Activated CD4-positive, alpha-beta memory T cell treated with anti-CD3 and anti-CD28 coated beads for 36 hours (primary cell): ENCODE data around the gene NFIX. TPM values are rescaled to one million over a fixed set of nuclear protein-coding genes. Genes with fewer than 3 reads are reported as not detected.
A peak's percentile ranks its signal among the peaks of the same experiment; 100 is the strongest.

Experiments
- CTCF ChIA-PET: fragments of 350-600 bp; sonication (Branson Sonifier 250); formaldehyde crosslinking; loops from one replicate; lab custom pipeline; 2021; ENCODE audit warnings: antibody characterized with exemption, inconsistent platforms; lab: Charles Lee
- POLR2A ChIA-PET: fragments of 350-600 bp; sonication (Branson Sonifier 250); formaldehyde crosslinking; loops from one replicate; lab custom pipeline; 2021; ENCODE audit warnings: antibody characterized with exemption; lab: Charles Lee
- DNase-seq: peaks from one replicate; pipeline ENCODE4 v3.0.0-alpha.2; 2020
- H3K27ac Mint-ChIP-seq: one replicate; pipeline ENCODE4 v1.8.0; 2021; ENCODE audit warnings: mixed read lengths
- H3K27me3 Mint-ChIP-seq: one replicate; pipeline ENCODE4 v1.8.0; 2021; ENCODE audit warnings: mixed read lengths
- H3K36me3 Mint-ChIP-seq: one replicate; pipeline ENCODE4 v1.8.0; 2021; ENCODE audit warnings: mixed read lengths
- H3K4me1 Mint-ChIP-seq: one replicate; pipeline ENCODE4 v1.8.0; 2021; ENCODE audit warnings: low read depth, mixed read lengths
- H3K4me3 Mint-ChIP-seq: one replicate; pipeline ENCODE4 v1.8.0; 2021; ENCODE audit warnings: mild to moderate bottlenecking, mixed read lengths
- H3K9me3 Mint-ChIP-seq: one replicate; pipeline ENCODE4 v1.8.0; 2021; ENCODE audit warnings: mixed read lengths
- intact Hi-C: fragments of 100-400 bp; cut with micrococcal nuclease; formaldehyde crosslinking; loops from one replicate; pipeline ENCODE4 v1.15.1; 2023
- total RNA-seq, 2 experiments: library from RNA; stranded (reverse); gene quantifications; one replicate each; pipeline ENCODE4 v1.2.3, GENCODE V29; 2021

NFIX gene
- total RNA-seq, 2 experiments from 2014 or later, result 1.6 to 2.0 TPM

DNA sequence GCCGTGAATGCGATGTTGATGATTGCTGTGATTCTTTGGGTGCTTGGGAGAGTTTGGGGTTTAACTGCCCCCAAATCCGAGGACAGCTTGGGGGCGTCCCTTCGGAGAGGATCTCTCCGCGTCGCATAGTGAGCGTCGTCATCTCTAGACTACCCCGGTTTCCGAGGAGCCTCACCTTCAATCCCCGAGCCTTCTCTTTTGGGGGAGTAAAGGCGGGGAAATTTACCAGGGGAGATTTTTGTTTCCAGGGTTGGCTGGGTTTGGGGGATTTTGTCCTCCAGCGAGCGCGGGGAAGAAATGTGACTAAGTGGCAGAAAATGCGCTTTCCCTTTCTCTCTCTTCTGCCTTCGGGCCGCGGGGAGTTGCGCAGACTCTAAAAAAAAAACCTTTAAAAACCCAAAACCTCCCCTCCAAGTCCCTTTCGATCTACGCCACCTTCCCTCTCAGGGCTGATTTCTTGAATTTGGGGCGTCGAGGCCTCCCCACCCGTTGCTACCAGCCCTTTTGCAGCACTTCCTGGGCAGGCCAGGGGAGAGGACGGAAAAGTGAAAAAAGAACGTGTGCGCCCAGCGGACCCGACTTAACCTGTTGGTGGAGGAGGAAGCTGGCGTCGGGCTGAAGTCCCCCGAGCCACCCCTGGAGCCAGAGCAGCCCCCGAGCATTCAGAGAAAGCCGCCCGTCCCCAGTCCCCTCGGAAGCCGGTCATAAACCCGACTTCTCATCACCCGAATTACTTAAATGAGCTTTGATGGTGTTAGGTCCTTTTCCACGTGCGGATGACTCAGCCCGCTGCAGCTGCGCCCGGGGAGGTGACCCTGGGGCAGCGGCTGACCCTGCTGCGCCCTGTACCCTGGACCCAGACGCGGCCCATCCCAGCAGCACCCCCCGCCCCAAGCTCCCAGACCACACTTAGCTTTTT lies 17.7 kb downstream of the NFIX start:
- H3K27ac Mint-ChIP-seq, result peak overlapping the region; percentile 66
- H3K27me3 Mint-ChIP-seq, result peaks cover 58% of the 10 kb centered on the region
- H3K9me3 Mint-ChIP-seq, result no peaks in the 10 kb centered on the region
- DNase-seq, result peak; percentile 59
- H3K4me3 Mint-ChIP-seq, result peak overlapping the region; percentile 79
- peaks cover 2% of the 10 kb centered on the region for H3K36me3 Mint-ChIP-seq
- POLR2A ChIA-PET, result interaction anchor here (0.8 to 1.6 kb wide), 2 partner anchors 87 to 91 kb away, joined by 3 to 5 read pairs; no protein-coding TSS in a partner anchor
- intact Hi-C loops, result loop anchor here (2.0 kb wide), 1 partner anchor 86 kb away; no protein-coding TSS in a partner anchor
- peaks cover 21% of the 10 kb centered on the region for H3K4me1 Mint-ChIP-seq
- CTCF ChIA-PET, result interaction anchor here (0.6 to 2.9 kb wide), 12 partner anchors 13 to 290 kb away, joined by 3 to 15 read pairs (median 4); no protein-coding TSS in a partner anchor

DNA sequence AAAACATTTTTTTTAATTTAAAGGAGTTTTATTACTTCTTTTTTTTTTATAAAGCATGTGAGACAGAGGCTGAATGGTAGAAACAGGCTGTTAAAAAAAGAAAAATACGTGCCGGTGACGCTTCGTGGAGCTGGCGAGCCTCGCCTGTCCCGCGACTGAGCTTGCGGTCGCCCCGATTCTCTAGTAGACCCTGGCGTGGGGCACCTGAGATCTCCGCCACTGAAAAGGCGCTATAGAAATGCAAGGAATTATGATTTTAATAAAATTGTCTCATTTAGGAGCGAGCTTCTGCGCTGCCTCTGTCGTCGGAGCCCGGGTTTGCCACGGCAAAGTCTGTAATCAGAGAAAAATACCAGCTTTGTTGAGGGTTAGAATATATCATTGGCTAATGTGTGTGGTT lies 18.4 kb downstream of the NFIX start:
- Mint-ChIP-seq H3K27ac (no peak overlapping the region), H3K4me1 (peaks cover 21% of the 10 kb centered on the region), H3K36me3 (peaks cover 2% of the 10 kb centered on the region), H3K4me3 (peak overlapping the region; percentile 54), H3K27me3 (peaks cover 58% of the 10 kb centered on the region), H3K9me3 (no peaks in the 10 kb centered on the region)
- no peak for DNase-seq
- POLR2A ChIA-PET, result interaction anchor here (0.8 to 1.6 kb wide), 2 partner anchors 86 to 91 kb away, joined by 3 to 5 read pairs; no protein-coding TSS in a partner anchor
- intact Hi-C loops, result loop anchor here (2.0 kb wide), 1 partner anchor 85 kb away; no protein-coding TSS in a partner anchor
- CTCF ChIA-PET, result interaction anchor here (0.6 to 2.9 kb wide), 12 partner anchors 12 to 291 kb away, joined by 3 to 15 read pairs (median 4); no protein-coding TSS in a partner anchor

DNA sequence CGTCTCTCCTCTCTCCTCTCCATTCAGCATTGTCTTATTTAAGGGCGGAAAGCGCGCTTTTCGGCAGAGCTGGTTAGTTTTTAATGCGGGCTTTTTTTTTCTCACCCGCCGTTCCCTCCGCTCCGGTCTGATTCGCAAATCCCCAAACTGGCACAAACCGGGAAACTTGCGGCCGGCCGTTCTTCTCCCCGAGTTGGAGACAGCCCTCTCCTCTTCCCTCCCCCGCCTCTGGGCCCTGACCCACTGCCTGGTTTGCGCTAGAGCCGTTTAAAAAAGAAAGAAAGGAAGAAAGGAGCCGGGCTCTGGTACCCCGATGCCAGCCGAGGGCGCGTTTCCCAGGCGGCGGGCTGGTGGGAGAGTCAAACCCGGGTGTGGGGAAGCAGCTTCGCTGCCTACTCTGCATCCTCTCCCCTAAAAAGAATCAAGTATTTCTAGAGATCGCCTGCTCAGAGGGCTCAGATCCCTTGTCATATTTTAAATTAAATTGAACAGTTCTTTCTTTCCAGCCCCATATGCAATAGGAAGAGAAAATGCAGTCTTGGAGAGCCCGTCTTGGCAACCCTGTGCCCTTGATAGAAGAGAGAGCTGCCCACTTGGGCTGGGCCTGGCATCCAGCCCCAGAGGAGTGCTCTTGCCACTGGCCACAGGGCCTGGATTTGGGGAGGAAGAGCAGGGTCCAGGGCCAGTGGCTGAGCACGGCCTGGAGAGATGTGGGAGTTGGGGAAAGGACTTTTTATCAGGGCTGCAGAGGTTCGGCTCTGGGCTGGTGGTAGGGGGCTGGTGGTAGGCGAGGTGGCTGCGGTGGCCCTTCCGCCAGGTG lies 19.0 kb downstream of the NFIX start:
- peaks cover 54% of the 10 kb centered on the region for H3K27me3 Mint-ChIP-seq
- CTCF ChIA-PET, result interaction anchor here (1.0 to 2.9 kb wide), 8 partner anchors 12 to 181 kb away, joined by 3 to 15 read pairs (median 6); no protein-coding TSS in a partner anchor
- H3K36me3 Mint-ChIP-seq, result peaks cover 2% of the 10 kb centered on the region
- no peak for DNase-seq
- POLR2A ChIA-PET, result interaction anchor here (1.6 kb wide), 1 partner anchor 90 kb away, joined by 5 read pairs; no protein-coding TSS in a partner anchor
- no peaks in the 10 kb centered on the region for H3K9me3 Mint-ChIP-seq
- peaks cover 21% of the 10 kb centered on the region for H3K4me1 Mint-ChIP-seq
- no peak overlapping the region for H3K27ac Mint-ChIP-seq
- intact Hi-C loops, result no loop called here
- peak overlapping the region; percentile 54 for H3K4me3 Mint-ChIP-seq

DNA sequence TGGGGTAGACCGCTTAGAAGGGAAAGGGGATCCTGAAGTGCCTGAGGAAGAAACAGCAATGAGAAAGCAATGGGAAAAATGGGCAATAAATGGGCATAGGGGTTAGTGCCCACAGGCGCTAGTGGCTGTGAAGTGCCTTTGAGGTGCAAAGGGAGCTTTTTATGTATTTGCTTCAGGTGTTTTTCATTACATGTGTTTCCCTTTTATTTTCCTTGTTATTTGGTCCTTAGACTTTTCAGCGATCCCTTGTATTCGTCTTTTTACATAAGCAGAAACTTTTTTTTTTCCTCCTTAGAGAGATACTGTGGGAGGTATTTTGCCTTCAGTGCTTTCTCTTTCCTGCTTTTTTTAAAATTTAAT lies 19.6 kb downstream of the NFIX start:
- Mint-ChIP-seq H3K27me3 (peaks cover 51% of the 10 kb centered on the region), H3K27ac (no peak overlapping the region), H3K4me3 (no peak overlapping the region), H3K4me1 (peaks cover 21% of the 10 kb centered on the region), H3K9me3 (no peaks in the 10 kb centered on the region), H3K36me3 (peaks cover 2% of the 10 kb centered on the region)
- DNase-seq, result no peak
- CTCF ChIA-PET, result interaction anchor here (2.4 to 2.9 kb wide), 2 partner anchors 79 to 90 kb away, joined by 5 to 15 read pairs; no protein-coding TSS in a partner anchor
- POLR2A ChIA-PET, result interaction anchor here (1.6 kb wide), 1 partner anchor 89 kb away, joined by 5 read pairs; no protein-coding TSS in a partner anchor
- intact Hi-C loops, result no loop called here

DNA sequence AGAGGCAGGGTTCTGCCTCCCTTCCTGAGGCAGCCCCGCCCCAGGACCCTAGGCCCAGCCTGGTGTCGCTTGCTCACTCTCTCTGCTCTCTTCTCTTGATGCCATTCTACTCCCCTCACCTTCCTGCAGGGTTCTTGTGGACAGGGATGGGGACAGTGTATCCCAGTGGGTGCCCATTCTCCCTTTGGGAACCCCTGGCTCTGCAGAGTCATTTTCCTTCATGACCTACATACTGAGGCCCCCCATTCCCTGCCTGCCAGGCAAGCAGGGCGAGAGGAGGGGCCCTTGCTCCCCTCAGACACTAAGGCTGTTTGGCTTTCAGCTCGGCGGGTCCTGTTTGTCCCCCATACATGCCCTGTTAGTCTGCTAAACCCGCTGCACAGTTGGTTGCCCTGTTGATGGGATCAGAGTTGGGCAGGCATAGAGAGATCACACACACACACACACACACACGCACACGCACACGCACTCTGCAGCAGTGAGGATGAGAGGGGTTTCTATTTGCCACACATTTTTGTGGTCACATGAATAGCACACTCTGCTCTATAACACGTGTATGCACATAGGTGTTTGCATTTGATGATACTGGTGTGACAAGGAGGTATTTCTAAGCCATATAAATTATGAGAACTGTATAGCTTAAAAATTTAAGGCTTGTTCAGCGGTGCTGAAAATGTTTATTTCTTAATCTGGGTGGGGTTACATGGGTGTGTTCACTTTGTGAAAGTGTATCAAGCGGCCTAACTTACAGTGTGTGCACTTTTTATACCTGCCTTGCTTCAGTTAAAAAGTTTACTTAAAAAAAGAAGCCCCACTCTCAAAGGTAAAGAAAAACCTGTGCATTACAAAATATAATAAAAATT lies 20.3 kb downstream of the NFIX start:
- peaks cover 21% of the 10 kb centered on the region for H3K4me1 Mint-ChIP-seq
- POLR2A ChIA-PET, result no interaction called here
- H3K9me3 Mint-ChIP-seq, result no peaks in the 10 kb centered on the region
- H3K27me3 Mint-ChIP-seq, result peaks cover 47% of the 10 kb centered on the region
- H3K36me3 Mint-ChIP-seq, result peaks cover 2% of the 10 kb centered on the region
- no peak overlapping the region for H3K4me3 Mint-ChIP-seq
- CTCF ChIA-PET, result interaction anchor here (2.9 kb wide), 1 partner anchor 79 kb away, joined by 15 read pairs; no protein-coding TSS in a partner anchor
- intact Hi-C loops, result no loop called here
- no peak overlapping the region for H3K27ac Mint-ChIP-seq
- no peak for DNase-seq

DNA sequence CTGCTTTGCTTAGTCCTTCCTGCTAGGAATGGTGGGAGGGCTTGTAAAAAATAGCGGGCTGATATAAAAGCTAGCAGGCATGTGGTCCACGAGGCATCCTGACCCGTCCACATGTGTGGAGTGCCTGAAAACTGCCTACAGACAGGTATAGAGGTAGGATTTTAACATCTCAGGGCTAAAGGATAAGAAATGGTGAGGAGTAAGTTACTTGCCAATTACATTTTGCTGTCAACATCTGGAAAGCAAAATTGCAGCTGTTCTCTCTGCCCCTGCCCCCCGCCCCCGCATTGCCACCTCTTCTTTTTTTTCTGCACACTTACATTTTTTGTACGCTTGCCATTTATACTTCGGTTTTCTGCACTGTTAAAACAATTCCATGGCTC lies 21.0 kb downstream of the NFIX start:
- intact Hi-C loops, result no loop called here
- Mint-ChIP-seq H3K27ac (no peak overlapping the region), H3K9me3 (no peaks in the 10 kb centered on the region), H3K4me1 (peaks cover 21% of the 10 kb centered on the region), H3K36me3 (peaks cover 2% of the 10 kb centered on the region), H3K27me3 (peaks cover 41% of the 10 kb centered on the region), H3K4me3 (no peak overlapping the region)
- DNase-seq, result no peak
- POLR2A ChIA-PET, result no interaction called here
- CTCF ChIA-PET, result no interaction called here

DNA sequence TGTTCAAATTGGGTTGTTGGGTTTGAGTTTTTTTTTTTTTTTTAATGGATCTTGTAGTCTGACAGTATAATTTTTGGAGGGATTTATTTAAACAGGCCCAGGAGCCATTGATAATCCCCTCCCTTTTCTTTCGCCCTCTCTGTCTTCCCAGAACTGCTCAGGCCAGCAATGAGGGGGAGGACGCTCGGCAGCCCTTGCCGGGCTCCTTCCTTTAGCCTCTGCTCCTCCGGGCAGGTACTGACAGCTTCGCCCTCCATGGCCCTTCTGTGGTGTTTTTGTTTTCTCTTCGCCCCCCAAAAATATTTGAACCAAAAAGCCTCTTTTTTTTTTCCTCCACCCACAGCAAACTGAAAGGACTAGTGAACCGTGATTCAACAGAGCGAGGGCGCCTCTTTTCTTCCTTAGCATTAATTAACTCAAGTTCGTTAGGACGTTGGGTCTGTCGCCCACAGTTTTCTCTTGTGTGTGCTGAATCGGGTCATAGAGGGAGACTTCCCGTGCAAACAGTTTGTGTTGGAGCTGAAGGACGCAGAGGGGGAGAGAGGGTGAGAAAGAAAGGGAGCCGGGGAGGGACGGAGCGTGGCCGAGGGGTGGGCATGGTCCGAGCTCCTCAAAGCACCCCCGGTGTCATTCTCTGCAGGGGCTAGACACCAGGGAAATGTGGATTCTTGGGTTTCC lies 21.5 kb downstream of the NFIX start:
- Mint-ChIP-seq H3K4me1 (peaks cover 18% of the 10 kb centered on the region), H3K27me3 (peaks cover 37% of the 10 kb centered on the region), H3K36me3 (peaks cover 2% of the 10 kb centered on the region), H3K9me3 (no peaks in the 10 kb centered on the region), H3K4me3 (no peak overlapping the region), H3K27ac (no peak overlapping the region)
- intact Hi-C loops, result no loop called here
- POLR2A ChIA-PET, result no interaction called here
- DNase-seq, result no peak
- CTCF ChIA-PET, result interaction anchor here (0.7 to 1.4 kb wide), 2 partner anchors 37 to 52 kb away, joined by 4 read pairs; no protein-coding TSS in a partner anchor

DNA sequence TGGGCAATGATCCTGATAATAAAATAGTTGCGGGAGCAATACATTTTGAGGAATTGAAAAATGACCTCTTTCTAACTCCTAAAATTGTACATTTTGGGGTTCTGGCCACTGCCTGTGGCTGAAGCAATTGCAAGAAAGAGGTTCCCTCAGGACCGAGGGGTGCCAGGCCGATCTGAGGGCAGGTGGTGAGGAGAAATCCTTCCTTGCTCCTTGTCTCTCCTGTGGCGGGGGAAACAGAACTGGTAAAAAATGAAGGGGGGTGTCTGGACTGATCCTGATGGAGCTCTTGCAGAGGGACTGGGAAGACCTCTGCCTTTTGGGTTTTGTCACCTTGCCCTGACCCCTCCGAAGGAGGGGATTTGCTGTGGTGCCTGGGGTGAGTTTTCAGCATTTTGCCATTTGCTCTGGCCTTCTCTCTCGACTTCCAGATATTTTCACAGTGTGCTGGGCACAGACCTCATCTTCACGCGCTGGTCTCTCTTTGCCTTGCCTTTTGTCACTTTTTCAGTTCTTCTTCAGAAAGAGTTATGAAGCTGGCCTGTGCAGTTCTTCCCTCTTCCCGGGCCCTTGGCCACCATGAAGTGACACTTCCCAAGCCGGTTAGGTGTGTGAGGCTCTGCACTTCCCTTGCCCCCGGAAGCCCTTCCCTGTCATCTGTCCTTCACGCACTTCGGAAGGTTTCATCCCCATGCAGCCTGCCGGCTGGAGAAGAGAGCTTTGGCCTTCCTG lies 22.2 kb downstream of the NFIX start:
- peaks cover 21% of the 10 kb centered on the region for H3K4me1 Mint-ChIP-seq
- H3K9me3 Mint-ChIP-seq, result no peaks in the 10 kb centered on the region
- ChIA-PET POLR2A (no interaction called here), CTCF (interaction anchor here (0.7 to 1.4 kb wide), 2 partner anchors 38 to 52 kb away, joined by 4 read pairs; no protein-coding TSS in a partner anchor)
- DNase-seq, result no peak
- H3K36me3 Mint-ChIP-seq, result peaks cover 2% of the 10 kb centered on the region
- no peak overlapping the region for H3K27ac Mint-ChIP-seq
- peaks cover 34% of the 10 kb centered on the region for H3K27me3 Mint-ChIP-seq
- H3K4me3 Mint-ChIP-seq, result no peak overlapping the region
- intact Hi-C loops, result no loop called here

DNA sequence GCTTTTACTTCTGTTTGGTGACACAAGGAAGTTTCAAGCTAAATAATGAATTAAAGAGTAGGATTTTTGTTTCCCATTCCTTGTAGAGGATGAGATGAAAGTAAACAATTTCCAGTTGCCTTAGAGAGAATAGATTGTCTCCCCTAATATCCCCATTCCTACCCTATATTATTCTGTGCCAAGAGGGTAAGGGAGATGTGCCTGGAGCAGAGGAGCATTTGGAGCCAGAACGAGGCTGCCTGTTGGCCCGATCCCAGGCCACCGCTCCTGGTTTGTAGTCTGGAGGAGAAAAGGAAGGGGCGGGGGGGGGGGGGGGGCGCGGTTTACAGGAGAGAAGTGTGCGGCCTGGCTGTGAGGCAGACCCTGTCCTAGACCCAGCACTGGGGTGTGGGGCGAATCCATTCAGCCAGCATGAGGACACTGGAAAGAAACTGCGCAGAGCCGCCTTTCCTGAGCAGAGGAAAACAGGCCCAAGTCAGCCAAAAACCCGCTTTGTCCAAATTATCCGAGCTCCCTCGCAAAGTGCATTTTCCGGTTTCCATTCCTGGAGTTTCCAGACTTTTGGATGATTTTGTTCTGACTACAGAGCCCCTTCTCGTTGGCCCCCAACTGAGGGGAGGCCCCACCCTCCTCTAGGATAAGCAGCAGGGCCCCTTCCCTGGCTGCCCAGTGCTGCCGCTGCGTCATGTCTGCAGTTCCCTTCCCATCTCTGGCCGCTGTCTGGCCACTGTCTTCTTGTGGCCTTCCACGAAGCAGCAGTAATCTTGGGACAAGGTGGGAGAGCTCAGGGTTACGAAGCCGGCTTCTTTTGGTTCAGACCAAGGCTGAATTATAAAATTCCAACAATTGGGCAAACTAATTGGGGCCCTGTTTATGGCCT lies 23.0 kb downstream of the NFIX start:
- Mint-ChIP-seq H3K27ac (no peak overlapping the region), H3K27me3 (peaks cover 26% of the 10 kb centered on the region), H3K4me3 (no peak overlapping the region), H3K36me3 (no peaks in the 10 kb centered on the region), H3K4me1 (peaks cover 18% of the 10 kb centered on the region), H3K9me3 (no peaks in the 10 kb centered on the region)
- DNase-seq, result no peak
- POLR2A ChIA-PET, result no interaction called here
- intact Hi-C loops, result no loop called here
- CTCF ChIA-PET, result interaction anchor here (1.4 kb wide), 1 partner anchor 53 kb away, joined by 4 read pairs; no protein-coding TSS in a partner anchor
